Measurements from ENCODE around the gene LDLRAD3.
A peak's percentile ranks its signal among the peaks of the same experiment; 100 is the strongest.

Gene LDLRAD3

DNA sequence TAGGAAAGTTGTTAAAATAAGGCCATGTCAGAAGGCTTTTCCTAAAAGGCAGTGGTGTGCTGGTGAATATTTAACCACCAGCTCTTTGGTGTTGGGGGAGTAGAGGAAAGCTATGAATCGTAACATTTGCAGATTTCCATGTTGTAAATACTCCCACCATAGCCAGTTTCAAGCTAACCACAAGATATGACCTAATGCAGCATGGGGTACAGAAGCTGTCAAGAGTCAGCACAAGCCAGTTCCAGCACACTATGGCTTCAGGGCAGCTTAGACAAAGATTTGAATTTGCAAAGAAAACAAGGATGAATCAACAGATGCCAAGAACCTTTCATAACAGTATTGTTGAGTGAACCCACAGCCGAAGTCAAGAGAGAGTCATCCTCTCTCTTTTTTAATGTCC lies 305.4 kb downstream of the LDLRAD3 start:
- in situ Hi-C loops (cut with MboI; ENCODE audit: low sequenced_read_pairs, unreplicated experiment) = no loop called here
- TF ChIP-seq, protein P1, sequence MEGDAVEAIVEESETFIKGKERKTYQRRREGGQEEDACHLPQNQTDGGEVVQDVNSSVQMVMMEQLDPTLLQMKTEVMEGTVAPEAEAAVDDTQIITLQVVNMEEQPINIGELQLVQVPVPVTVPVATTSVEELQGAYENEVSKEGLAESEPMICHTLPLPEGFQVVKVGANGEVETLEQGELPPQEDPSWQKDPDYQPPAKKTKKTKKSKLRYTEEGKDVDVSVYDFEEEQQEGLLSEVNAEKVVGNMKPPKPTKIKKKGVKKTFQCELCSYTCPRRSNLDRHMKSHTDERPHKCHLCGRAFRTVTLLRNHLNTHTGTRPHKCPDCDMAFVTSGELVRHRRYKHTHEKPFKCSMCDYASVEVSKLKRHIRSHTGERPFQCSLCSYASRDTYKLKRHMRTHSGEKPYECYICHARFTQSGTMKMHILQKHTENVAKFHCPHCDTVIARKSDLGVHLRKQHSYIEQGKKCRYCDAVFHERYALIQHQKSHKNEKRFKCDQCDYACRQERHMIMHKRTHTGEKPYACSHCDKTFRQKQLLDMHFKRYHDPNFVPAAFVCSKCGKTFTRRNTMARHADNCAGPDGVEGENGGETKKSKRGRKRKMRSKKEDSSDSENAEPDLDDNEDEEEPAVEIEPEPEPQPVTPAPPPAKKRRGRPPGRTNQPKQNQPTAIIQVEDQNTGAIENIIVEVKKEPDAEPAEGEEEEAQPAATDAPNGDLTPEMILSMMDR (IDR thresholded peaks at IDR 0.05; ENCODE audit: borderline replicate concordance, control extremely low read depth, extremely low read depth, insufficient read depth, missing control alignments) = no peak
- DNase-seq (ENCODE audit: low spot score) = no peak

DNA sequence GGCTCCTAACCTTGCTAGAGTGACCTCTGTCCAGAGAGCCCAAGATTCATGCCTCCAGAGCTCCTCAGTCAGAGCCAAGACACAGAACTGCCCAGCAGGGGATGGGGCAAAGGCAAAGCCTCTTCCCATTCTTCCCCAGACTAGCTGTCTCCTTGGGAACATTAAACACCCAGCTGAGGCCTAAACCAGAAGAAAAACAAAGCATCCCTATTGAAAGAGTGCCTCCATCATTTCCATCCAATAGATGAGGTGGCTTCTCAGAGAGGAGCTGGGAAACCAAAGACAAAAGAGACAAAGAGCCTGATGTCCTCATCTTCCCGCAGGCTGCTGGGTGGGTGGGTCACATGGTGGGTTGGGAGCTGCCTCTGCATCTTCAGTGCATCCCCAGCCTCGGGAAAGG lies 308.0 kb downstream of the LDLRAD3 start:
- TF ChIP-seq, protein P1 (IDR thresholded peaks at IDR 0.05; ENCODE audit: borderline replicate concordance, control extremely low read depth, extremely low read depth, insufficient read depth, missing control alignments) = no peak
- no peak for DNase-seq (ENCODE audit: low spot score)
- in situ Hi-C loops (cut with MboI; ENCODE audit: low sequenced_read_pairs, unreplicated experiment) = loop anchor here (25.0 kb wide), 1 partner anchor 415 kb away; no protein-coding TSS in a partner anchor

DNA sequence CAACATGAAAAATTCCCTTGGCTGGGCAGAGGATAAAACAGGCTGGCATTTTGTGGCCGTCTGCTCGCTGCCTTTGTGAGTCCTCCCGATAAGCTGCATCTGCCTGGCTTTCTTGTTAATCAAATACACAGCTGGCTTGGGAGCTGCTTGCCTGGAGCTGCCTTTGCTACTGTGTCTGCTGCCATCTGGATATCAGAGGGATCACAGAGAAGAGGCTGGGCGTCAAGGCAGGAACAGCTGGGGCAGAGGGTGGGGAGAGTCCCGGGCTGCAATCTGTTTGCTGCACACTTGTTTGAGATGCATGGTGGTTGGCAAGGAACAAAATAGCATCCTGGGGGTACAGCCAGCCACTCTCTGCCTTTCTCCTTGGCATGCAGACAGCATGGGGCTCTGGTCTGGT lies 309.4 kb downstream of the LDLRAD3 start:
- in situ Hi-C loops (cut with MboI; ENCODE audit: low sequenced_read_pairs, unreplicated experiment) = loop anchor here (25.0 kb wide), 1 partner anchor 416 kb away; no protein-coding TSS in a partner anchor
- TF ChIP-seq, protein P1 (IDR thresholded peaks at IDR 0.05; ENCODE audit: borderline replicate concordance, control extremely low read depth, extremely low read depth, insufficient read depth, missing control alignments) = no peak
- no peak for DNase-seq (ENCODE audit: low spot score)

DNA sequence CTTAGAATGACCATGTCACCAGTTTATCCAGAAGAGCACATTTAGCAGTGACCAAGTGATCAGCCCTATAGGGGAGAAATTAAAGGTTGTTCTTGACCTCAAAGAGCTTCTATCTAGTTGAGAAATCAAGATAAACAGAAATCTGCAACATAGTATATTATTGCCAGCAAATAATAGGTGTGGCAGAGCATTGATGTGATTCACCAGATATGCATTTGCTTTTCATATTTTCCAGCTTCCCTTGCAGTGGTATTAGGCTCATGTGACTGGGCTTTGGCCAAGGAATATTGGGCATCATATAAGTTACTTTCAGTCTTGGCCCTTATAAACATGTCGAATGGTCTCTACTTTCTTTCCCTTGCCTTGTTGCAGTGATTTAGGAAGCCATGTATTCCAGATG lies 310.9 kb downstream of the LDLRAD3 start:
- no peak for DNase-seq (ENCODE audit: low spot score)
- TF ChIP-seq, protein P1 (IDR thresholded peaks at IDR 0.05; ENCODE audit: borderline replicate concordance, control extremely low read depth, extremely low read depth, insufficient read depth, missing control alignments) = no peak
- in situ Hi-C loops (cut with MboI; ENCODE audit: low sequenced_read_pairs, unreplicated experiment) = loop anchor here (25.0 kb wide), 1 partner anchor 417 kb away; no protein-coding TSS in a partner anchor

DNA sequence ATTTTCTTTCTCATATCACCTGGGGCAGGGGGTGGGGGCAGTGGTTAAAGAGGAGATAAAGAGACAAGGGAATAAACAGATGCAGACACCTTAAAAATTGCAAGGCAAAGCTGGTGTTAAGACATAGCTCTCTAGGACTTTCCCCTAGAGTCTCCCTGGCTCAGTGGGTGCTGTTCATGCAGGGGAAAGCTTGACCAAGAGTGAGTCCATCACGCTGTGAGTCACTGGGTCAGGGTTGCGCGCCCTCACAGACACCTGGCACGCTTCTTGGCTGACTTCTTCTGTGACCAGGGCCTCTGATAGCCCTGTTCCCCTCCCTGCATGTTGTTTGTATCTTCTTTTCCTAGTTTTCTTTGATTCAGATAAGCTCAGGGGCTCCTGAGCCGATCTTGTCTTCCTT lies 313.5 kb downstream of the LDLRAD3 start:
- TF ChIP-seq, protein P1 (IDR thresholded peaks at IDR 0.05; ENCODE audit: borderline replicate concordance, control extremely low read depth, extremely low read depth, insufficient read depth, missing control alignments) = no peak
- DNase-seq (ENCODE audit: low spot score) = no peak
- in situ Hi-C loops (cut with MboI; ENCODE audit: low sequenced_read_pairs, unreplicated experiment) = loop anchor here (25.0 kb wide), 1 partner anchor 420 kb away; no protein-coding TSS in a partner anchor

DNA sequence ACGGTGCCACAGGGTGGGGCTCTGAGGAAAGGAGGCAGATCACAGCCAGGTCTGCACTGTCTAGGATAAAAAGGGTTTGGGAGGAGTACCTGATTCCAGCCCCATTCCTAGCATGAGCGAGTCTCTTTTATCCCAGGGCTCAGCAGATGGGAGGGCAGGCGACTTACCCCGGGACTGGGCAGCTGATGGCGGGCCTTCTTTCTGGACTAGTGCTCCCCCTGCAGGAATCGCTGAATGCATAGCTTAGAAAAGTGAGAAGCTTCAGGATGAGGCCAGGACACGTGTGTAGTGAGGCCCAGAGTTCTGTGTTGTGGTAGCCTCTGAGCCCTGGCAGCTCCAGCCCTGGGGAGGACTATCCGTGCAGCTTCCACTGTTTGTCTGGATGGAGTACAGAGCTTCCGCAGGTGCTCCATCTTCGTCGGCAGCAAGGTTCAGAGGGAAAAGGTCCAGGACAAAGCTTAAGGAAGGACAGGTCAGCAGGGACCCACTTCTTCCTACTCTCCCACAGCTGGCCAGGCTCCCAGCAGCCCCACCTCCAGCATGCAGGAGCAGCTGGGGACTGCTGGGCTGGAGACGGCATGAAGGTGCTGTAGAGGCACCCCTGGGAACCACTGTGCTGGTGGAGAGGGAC lies 315.0 kb downstream of the LDLRAD3 start:
- TF ChIP-seq, protein P1 (IDR thresholded peaks at IDR 0.05; ENCODE audit: borderline replicate concordance, control extremely low read depth, extremely low read depth, insufficient read depth, missing control alignments) = peak; percentile 32
- peak; percentile 49 for DNase-seq (ENCODE audit: low spot score)
- in situ Hi-C loops (cut with MboI; ENCODE audit: low sequenced_read_pairs, unreplicated experiment) = loop anchor here (25.0 kb wide), 1 partner anchor 422 kb away; no protein-coding TSS in a partner anchor

All from GM13976 (cell line).